ENCODE measurements around the gene RXRA.
A peak's percentile ranks its signal among the peaks of the same experiment; 100 is the strongest.

Gene RXRA

DNA sequence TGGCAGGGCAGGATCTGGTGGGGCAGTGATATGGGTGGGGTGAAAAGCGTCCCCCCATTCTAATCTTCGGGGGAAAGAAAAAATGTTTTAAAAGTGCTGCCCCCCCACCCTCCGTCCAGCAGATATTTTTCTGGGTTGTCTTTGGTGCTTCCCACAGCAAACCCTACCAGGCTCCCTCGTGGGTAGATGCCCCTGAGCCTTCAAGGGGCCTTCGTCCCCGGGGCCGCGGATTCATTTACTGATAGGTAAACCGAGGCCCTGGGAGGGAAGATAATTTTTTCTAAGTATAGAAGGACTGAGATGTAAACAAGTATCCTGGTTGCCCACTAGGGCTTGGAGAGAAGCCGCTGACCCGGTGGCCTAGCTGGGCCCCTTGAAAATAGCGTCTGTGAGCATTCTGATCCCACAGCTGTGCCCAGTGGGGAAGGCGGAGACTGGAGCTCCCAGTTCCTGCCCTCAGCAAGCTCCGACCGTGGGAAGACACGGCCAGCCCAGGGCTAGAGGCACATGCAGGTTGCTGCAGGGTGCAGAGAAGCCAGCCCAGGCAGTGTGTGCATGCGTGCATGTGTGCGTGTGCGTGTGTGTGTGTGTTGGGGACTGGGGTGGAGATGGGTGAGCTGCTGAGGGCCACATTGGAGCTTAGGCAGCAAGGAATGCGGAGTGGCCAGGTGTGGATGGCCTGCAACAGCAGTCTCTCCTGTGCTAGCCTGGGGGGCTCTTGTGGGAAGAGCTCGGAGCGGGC, 6.0 kb upstream of the RXRA start:
- Histone ChIP-seq H3K9ac (ENCODE audit: low read length in 2 of 2) (no peak overlapping the region), H3K36me3 (ENCODE audit: control insufficient read depth in 2 of 2, insufficient read depth in 2 of 2, low read length in 2 of 2) (no peaks in the 10 kb centered on the region), H3K4me3 (ENCODE audit: low read length in 2 of 2) (no peak overlapping the region), H3K27ac (ENCODE audit: low read length) (no peak overlapping the region), H3K27me3 (ENCODE audit: control insufficient read depth in 1 of 2, insufficient read depth in 2 of 2, low read length in 2 of 2) (no peaks in the 10 kb centered on the region), H3K9me3 (ENCODE audit: control insufficient read depth in 2 of 2, low read length in 2 of 2) (no peaks in the 10 kb centered on the region), H3K4me1 (ENCODE audit: control insufficient read depth, insufficient read depth, low read length) (peaks cover 48% of the 10 kb centered on the region)

- H3K4me3 ChIP-seq (ENCODE audit: low read length in 2 of 2), result no peak overlapping the region
- no peak overlapping the region for H3K27ac ChIP-seq (ENCODE audit: low read length)
- H3K27me3 ChIP-seq (ENCODE audit: control insufficient read depth in 1 of 2, insufficient read depth in 2 of 2, low read length in 2 of 2), result no peaks in the 10 kb centered on the region
- H3K9me3 ChIP-seq (ENCODE audit: control insufficient read depth in 2 of 2, low read length in 2 of 2), result no peaks in the 10 kb centered on the region
- H3K4me1 ChIP-seq (ENCODE audit: control insufficient read depth, insufficient read depth, low read length), result peaks cover 45% of the 10 kb centered on the region
- H3K36me3 ChIP-seq (ENCODE audit: control insufficient read depth in 2 of 2, insufficient read depth in 2 of 2, low read length in 2 of 2), result no peaks in the 10 kb centered on the region
- no peak overlapping the region for H3K9ac ChIP-seq (ENCODE audit: low read length in 2 of 2)
Observed at GRCh38 chr9:134320868-134321471, 5.3 kb upstream of the RXRA start.

DNA sequence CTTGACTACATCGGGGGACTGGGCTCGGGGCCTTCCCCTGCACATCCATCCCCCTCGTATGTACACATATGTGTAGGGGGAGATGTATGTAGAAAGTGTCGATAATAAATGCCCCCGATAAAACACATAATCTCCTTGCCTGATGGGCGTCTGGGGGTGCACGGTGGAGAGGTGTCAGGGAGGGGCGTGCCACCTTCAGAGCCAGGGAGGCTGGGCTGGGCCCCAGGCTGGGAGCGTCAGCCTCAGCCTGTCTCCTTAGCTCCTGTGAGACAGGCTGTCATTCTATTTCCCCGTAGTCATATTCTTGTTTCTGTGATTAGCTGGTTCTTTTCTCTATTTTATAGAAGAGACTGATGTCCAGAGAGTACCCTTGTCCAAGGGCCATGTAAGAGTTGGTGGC, 4.7 kb upstream of the RXRA start:
- H3K9ac ChIP-seq (ENCODE audit: low read length in 2 of 2), result no peak overlapping the region
- no peaks in the 10 kb centered on the region for H3K9me3 ChIP-seq (ENCODE audit: control insufficient read depth in 2 of 2, low read length in 2 of 2)
- no peaks in the 10 kb centered on the region for H3K36me3 ChIP-seq (ENCODE audit: control insufficient read depth in 2 of 2, insufficient read depth in 2 of 2, low read length in 2 of 2)
- no peak overlapping the region for H3K4me3 ChIP-seq (ENCODE audit: low read length in 2 of 2)
- H3K27me3 ChIP-seq (ENCODE audit: control insufficient read depth in 1 of 2, insufficient read depth in 2 of 2, low read length in 2 of 2), result no peaks in the 10 kb centered on the region
- H3K4me1 ChIP-seq (ENCODE audit: control insufficient read depth, insufficient read depth, low read length), result peaks cover 40% of the 10 kb centered on the region
- H3K27ac ChIP-seq (ENCODE audit: low read length), result no peak overlapping the region

GRCh38 chr9:134321946-134322741, 4.1 kb upstream of the RXRA start:
- Histone ChIP-seq H3K9ac (ENCODE audit: low read length in 2 of 2) (no peak overlapping the region), H3K36me3 (ENCODE audit: control insufficient read depth in 2 of 2, insufficient read depth in 2 of 2, low read length in 2 of 2) (no peaks in the 10 kb centered on the region), H3K4me1 (ENCODE audit: control insufficient read depth, insufficient read depth, low read length) (peaks cover 34% of the 10 kb centered on the region), H3K27ac (ENCODE audit: low read length) (no peak overlapping the region), H3K9me3 (ENCODE audit: control insufficient read depth in 2 of 2, low read length in 2 of 2) (no peaks in the 10 kb centered on the region), H3K4me3 (ENCODE audit: low read length in 2 of 2) (no peak overlapping the region), H3K27me3 (ENCODE audit: control insufficient read depth in 1 of 2, insufficient read depth in 2 of 2, low read length in 2 of 2) (no peaks in the 10 kb centered on the region)

GRCh38 chr9:134322781-134323241, 3.4 kb upstream of the RXRA start:
- no peaks in the 10 kb centered on the region for H3K27me3 ChIP-seq (ENCODE audit: control insufficient read depth in 1 of 2, insufficient read depth in 2 of 2, low read length in 2 of 2)
- peaks cover 33% of the 10 kb centered on the region for H3K4me1 ChIP-seq (ENCODE audit: control insufficient read depth, insufficient read depth, low read length)
- H3K9me3 ChIP-seq (ENCODE audit: control insufficient read depth in 2 of 2, low read length in 2 of 2), result no peaks in the 10 kb centered on the region
- H3K36me3 ChIP-seq (ENCODE audit: control insufficient read depth in 2 of 2, insufficient read depth in 2 of 2, low read length in 2 of 2), result no peaks in the 10 kb centered on the region
- H3K4me3 ChIP-seq (ENCODE audit: low read length in 2 of 2), result no peak overlapping the region
- no peak overlapping the region for H3K27ac ChIP-seq (ENCODE audit: low read length)
- H3K9ac ChIP-seq (ENCODE audit: low read length in 2 of 2), result no peak overlapping the region

DNA sequence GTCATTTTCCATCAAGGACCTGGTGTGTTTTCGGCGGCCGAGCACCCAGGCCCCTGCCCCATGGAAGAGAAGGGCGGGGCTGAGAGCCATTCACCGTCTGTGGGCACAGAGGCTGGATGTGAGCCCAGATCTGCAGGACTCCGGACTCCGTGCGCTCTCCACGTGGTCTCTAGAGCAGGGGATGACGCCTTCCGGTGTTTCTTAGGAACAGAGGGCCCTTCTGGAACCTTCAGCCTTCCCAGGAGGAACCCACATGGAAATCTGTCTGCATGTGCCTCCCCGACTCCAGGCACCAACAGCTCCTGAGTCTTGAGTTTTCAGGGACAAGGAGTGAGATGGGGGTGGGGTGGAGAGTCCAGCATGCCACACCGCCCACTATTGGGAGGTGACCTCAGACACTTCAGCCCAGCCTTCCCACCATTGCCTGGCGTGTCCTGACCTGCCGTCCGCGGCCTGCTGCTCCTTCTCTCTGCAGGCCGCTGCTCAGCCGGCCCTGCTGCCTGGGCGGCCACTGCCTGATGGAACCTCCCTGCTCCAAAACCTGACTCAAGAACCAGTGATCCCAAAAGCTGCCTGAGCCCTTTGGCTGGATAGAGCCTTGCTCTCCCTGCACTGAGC, 2.4 kb upstream of the RXRA start:
- no peak overlapping the region for H3K9ac ChIP-seq (ENCODE audit: low read length in 2 of 2)
- H3K4me3 ChIP-seq (ENCODE audit: low read length in 2 of 2), result no peak overlapping the region
- H3K27ac ChIP-seq (ENCODE audit: low read length), result peak overlapping the region; percentile 41
- peaks cover 36% of the 10 kb centered on the region for H3K4me1 ChIP-seq (ENCODE audit: control insufficient read depth, insufficient read depth, low read length)
- no peaks in the 10 kb centered on the region for H3K9me3 ChIP-seq (ENCODE audit: control insufficient read depth in 2 of 2, low read length in 2 of 2)
- no peaks in the 10 kb centered on the region for H3K27me3 ChIP-seq (ENCODE audit: control insufficient read depth in 1 of 2, insufficient read depth in 2 of 2, low read length in 2 of 2)
- H3K36me3 ChIP-seq (ENCODE audit: control insufficient read depth in 2 of 2, insufficient read depth in 2 of 2, low read length in 2 of 2), result no peaks in the 10 kb centered on the region

DNA sequence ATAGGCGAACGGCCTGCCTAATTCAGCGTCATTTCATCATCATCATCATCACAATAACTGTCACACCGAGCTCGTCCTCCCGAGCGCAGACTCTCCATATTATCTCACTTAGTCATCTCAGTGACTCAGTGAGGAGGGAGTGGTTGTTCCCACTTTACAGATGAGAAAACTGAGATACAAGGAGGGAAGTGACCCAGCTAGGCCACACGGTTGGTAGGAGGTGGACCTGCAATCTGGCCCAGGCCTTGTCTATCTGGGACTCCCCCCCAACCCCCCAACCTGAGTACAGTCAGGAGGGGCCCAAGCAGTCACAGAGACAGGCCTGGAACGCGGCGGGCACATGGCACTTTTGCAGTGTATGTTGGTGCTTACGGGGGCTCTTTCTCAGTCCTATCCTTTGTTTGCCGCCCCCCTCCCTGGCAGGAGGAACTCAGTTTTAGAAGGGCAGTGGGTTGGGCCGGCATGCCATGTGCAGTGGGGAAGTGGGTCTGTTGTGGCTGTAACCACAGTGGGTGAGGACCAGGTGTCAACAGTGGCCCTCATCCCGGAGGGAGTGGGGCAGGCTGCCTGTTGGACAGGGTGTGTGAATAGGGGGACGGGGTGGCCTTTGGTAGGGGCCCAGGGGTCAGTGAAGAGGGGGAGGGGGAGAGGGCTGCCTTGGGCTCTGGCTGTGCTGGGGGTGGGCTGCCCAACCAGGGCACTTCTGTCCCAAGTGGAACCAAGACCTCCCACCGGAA, 1.7 kb upstream of the RXRA start:
- H3K27me3 ChIP-seq (ENCODE audit: control insufficient read depth in 1 of 2, insufficient read depth in 2 of 2, low read length in 2 of 2), result no peaks in the 10 kb centered on the region
- H3K4me1 ChIP-seq (ENCODE audit: control insufficient read depth, insufficient read depth, low read length), result peaks cover 43% of the 10 kb centered on the region
- peak overlapping the region; percentile 96 for H3K27ac ChIP-seq (ENCODE audit: low read length)
- no peak overlapping the region for H3K9ac ChIP-seq (ENCODE audit: low read length in 2 of 2)
- no peaks in the 10 kb centered on the region for H3K36me3 ChIP-seq (ENCODE audit: control insufficient read depth in 2 of 2, insufficient read depth in 2 of 2, low read length in 2 of 2)
- H3K4me3 ChIP-seq (ENCODE audit: low read length in 2 of 2), result peak overlapping the region in 1 of 2 donors; percentile 85
- H3K9me3 ChIP-seq (ENCODE audit: control insufficient read depth in 2 of 2, low read length in 2 of 2), result no peaks in the 10 kb centered on the region

DNA sequence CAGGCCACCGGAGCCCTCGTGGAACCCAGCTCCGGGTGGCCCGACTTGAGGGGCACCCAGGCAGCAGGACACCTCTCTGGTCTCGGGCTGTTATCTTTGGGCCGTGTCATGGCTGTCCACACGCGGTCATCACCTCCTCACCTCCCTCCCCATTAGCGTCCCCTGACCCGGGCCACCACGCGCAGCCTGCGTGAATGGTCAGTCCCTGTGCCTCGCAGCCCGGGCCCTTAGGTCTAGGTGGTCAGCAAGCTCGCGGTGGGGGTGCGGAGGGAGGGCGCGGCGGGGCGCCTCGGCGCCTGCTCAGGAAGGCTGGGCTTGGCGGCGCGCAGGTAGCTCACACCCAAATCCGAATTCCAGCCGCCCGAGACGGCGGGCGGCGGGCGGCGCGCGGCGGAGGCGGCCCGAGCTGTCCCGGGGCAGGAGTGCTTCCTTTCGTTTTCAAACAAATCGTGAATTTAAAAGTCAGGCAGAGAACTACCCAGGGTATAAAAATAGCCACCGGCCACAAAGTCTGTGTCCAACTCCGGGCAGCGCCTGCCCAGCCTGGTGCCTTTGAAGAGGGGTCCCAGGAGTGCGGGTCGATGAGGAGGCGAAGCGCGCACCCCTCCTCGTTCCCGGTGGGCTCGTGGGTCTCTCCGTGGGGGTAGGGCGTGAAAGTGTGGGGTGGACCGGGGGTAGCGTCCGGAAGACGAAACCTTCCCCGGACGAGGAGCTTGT, 1.0 kb upstream of the RXRA start:
- Histone ChIP-seq H3K36me3 (ENCODE audit: control insufficient read depth in 2 of 2, insufficient read depth in 2 of 2, low read length in 2 of 2) (no peaks in the 10 kb centered on the region), H3K27ac (ENCODE audit: low read length) (peak overlapping the region; percentile 96), H3K9ac (ENCODE audit: low read length in 2 of 2) (peak overlapping the region; percentile 91 to 92), H3K27me3 (ENCODE audit: control insufficient read depth in 1 of 2, insufficient read depth in 2 of 2, low read length in 2 of 2) (no peaks in the 10 kb centered on the region), H3K4me1 (ENCODE audit: control insufficient read depth, insufficient read depth, low read length) (peaks cover 50% of the 10 kb centered on the region), H3K4me3 (ENCODE audit: low read length in 2 of 2) (peak overlapping the region; percentile 85 to 91), H3K9me3 (ENCODE audit: control insufficient read depth in 2 of 2, low read length in 2 of 2) (no peaks in the 10 kb centered on the region)

GRCh38 chr9:134326724-134327601, 708 bp downstream of the RXRA start:
- Histone ChIP-seq H3K4me1 (ENCODE audit: control insufficient read depth, insufficient read depth, low read length) (peaks cover 67% of the 10 kb centered on the region), H3K4me3 (ENCODE audit: low read length in 2 of 2) (peak overlapping the region; percentile 84 to 86), H3K36me3 (ENCODE audit: control insufficient read depth in 2 of 2, insufficient read depth in 2 of 2, low read length in 2 of 2) (no peaks in the 10 kb centered on the region), H3K9me3 (ENCODE audit: control insufficient read depth in 2 of 2, low read length in 2 of 2) (no peaks in the 10 kb centered on the region), H3K27ac (ENCODE audit: low read length) (peak overlapping the region; percentile 82), H3K27me3 (ENCODE audit: control insufficient read depth in 1 of 2, insufficient read depth in 2 of 2, low read length in 2 of 2) (no peaks in the 10 kb centered on the region), H3K9ac (ENCODE audit: low read length in 2 of 2) (peak overlapping the region; percentile 82 to 85)
